IMR-90 (cell line): Measurements from ENCODE around the gene LILRA1. TPM values are rescaled to one million over a fixed set of nuclear protein-coding genes. Genes with fewer than 3 reads are reported as not detected.
"Not testable (repeated sequence)": the region's sequence is repeated elsewhere in the genome, so short reads cannot be mapped to it uniquely, and the experiment has no call there.

Experiments used
- ATAC-seq: fragments of 200-7000 bp; cut with Tn5 transposase; 2 replicates; pipeline ENCODE4 v1.9.1; 2020; ENCODE audit warnings: low read depth, mild to moderate bottlenecking, moderate library complexity
- BruUV-seq: library from RNA; stranded (reverse); fragments of 400-500 nt; replicated peaks from 2 replicates; lab custom pipeline; 2021; lab: Mats Ljungman, UMichigan
- CTCF ChIA-PET: fragments of 300-600 bp; formaldehyde crosslinking; extraction: SDS; loops from one replicate; lab custom pipeline; 2021; ENCODE audit warnings: antibody characterized with exemption; lab: Yijun Ruan, JAX
- POLR2A ChIA-PET: fragments of 300-600 bp; sonication (Branson Sonifier 250); formaldehyde crosslinking; loops from one replicate; lab custom pipeline; 2022; ENCODE audit warnings: antibody characterized with exemption; ENCODE audit not compliant: unreplicated experiment; lab: Charles Lee
- DNase-seq: peaks from one replicate; pipeline ENCODE4 v3.0.0; 2013
- H2AFZ ChIP-seq: replicated peaks from 2 replicates; pipeline ENCODE3; 2013; ENCODE audit warnings: low read length, mild to moderate bottlenecking; ENCODE audit not compliant: poor library complexity
- H2AK5ac ChIP-seq: 2 replicates; pipeline ENCODE4 v1.6.1; 2013; ENCODE audit warnings: low read depth, low read length, inconsistent platforms
- H2AK9ac ChIP-seq: replicated peaks from 2 replicates; pipeline ENCODE3; 2013; ENCODE audit warnings: mild to moderate bottlenecking, low read depth, low read length, moderate library complexity; ENCODE audit not compliant: poor library complexity
- H2BK120ac ChIP-seq: 2 replicates; pipeline ENCODE4 v1.6.1; 2013; ENCODE audit warnings: low read depth, low read length, inconsistent platforms
- H2BK15ac ChIP-seq: 3 replicates; pipeline ENCODE4 v1.6.1; 2013; ENCODE audit warnings: low read depth, low read length, inconsistent platforms
- H2BK20ac ChIP-seq: 2 replicates; pipeline ENCODE4 v1.6.1; 2013; ENCODE audit warnings: low read depth, mild to moderate bottlenecking, inconsistent platforms, low read length, moderate library complexity
- H2BK5ac ChIP-seq: 2 replicates; pipeline ENCODE4 v1.6.1; 2013; ENCODE audit warnings: mild to moderate bottlenecking, low read depth, low read length, inconsistent platforms; ENCODE audit not compliant: poor library complexity, severe bottlenecking
- H3K14ac ChIP-seq: replicated peaks from 2 replicates; pipeline ENCODE4 v1.6.1; 2013; ENCODE audit warnings: low read depth, low read length, inconsistent platforms
- H3K18ac ChIP-seq: 2 replicates; pipeline ENCODE4 v1.6.1; 2013; ENCODE audit warnings: low read depth, low read length, control low read depth
- H3K23ac ChIP-seq: 2 replicates; pipeline ENCODE4 v1.6.1; 2013; ENCODE audit warnings: low read depth, low read length, inconsistent platforms
- H3K27ac ChIP-seq: 2 replicates; pipeline ENCODE4 v1.5.1; 2013; ENCODE audit warnings: mild to moderate bottlenecking, control low read depth, low read length; ENCODE audit not compliant: insufficient read depth
- H3K27me3 ChIP-seq: 2 replicates; pipeline ENCODE4 v1.6.1; 2013; ENCODE audit warnings: low read length; ENCODE audit not compliant: control insufficient read depth, insufficient read depth
- H3K36me3 ChIP-seq: 2 replicates; pipeline ENCODE4 v1.6.1; 2013; ENCODE audit warnings: low read length, mixed read lengths; ENCODE audit not compliant: control insufficient read depth, insufficient read depth
- H3K4ac ChIP-seq: 2 replicates; pipeline ENCODE4 v1.6.1; 2013; ENCODE audit warnings: low read depth, low read length, inconsistent platforms
- H3K4me1 ChIP-seq: 2 replicates; pipeline ENCODE4 v1.6.1; 2013; ENCODE audit warnings: low read length, mixed read lengths; ENCODE audit not compliant: control insufficient read depth, insufficient read depth
- H3K4me2 ChIP-seq: 2 replicates; pipeline ENCODE4 v1.6.1; 2013; ENCODE audit warnings: low read depth, mild to moderate bottlenecking, control low read depth, low read length, moderate library complexity
- H3K4me3 ChIP-seq: 2 replicates; pipeline ENCODE4 v1.5.1; 2013; ENCODE audit warnings: low read depth, mild to moderate bottlenecking, control low read depth, low read length, moderate library complexity; ENCODE audit not compliant: insufficient read depth
- H3K56ac ChIP-seq: 2 replicates; pipeline ENCODE4 v1.6.1; 2013; ENCODE audit warnings: low read length, inconsistent platforms; ENCODE audit not compliant: insufficient read depth; ENCODE audit errors: extremely low read depth
- H3K79me1 ChIP-seq, 2 experiments: 2 replicates each; pipeline ENCODE4 v1.6.1; 2013; ENCODE audit warnings: low read length in 2 of 2, inconsistent platforms in 1 of 2, low read depth in 1 of 2
- H3K9ac ChIP-seq: 2 replicates; pipeline ENCODE4 v1.6.1; 2013; ENCODE audit warnings: low read depth, low read length, control low read depth
- H3K9me1 ChIP-seq: 2 replicates; pipeline ENCODE4 v1.6.1; 2013; ENCODE audit warnings: low read length, inconsistent platforms; ENCODE audit not compliant: insufficient read depth
- H3K9me3 ChIP-seq: 2 replicates; pipeline ENCODE4 v1.6.1; 2013; ENCODE audit warnings: low read length; ENCODE audit not compliant: control insufficient read depth, insufficient read depth
- H4K20me1 ChIP-seq: 2 replicates; pipeline ENCODE4 v1.6.1; 2013; ENCODE audit warnings: low read length, inconsistent platforms; ENCODE audit not compliant: insufficient read depth
- H4K5ac ChIP-seq: 2 replicates; pipeline ENCODE4 v1.6.1; 2013; ENCODE audit warnings: mild to moderate bottlenecking, low read depth, low read length, control low read depth
- H4K8ac ChIP-seq, 2 experiments: 2 replicates each; pipeline ENCODE4 v1.6.1; 2013; ENCODE audit warnings: low read depth in 2 of 2, low read length in 2 of 2, control low read depth in 1 of 2, inconsistent platforms in 1 of 2
- H4K91ac ChIP-seq: 2 replicates; pipeline ENCODE4 v1.6.1; 2013; ENCODE audit warnings: low read depth, low read length, inconsistent platforms; ENCODE audit not compliant: insufficient read depth
- CHD1 ChIP-seq: IDR thresholded peaks from 2 replicates; pipeline ENCODE4 v1.6.1; 2012; ENCODE audit warnings: low read depth, low read length, improper control_type of control experiment
- MAZ ChIP-seq: IDR thresholded peaks from 2 replicates; pipeline ENCODE4 v1.6.1; 2012; ENCODE audit warnings: low read depth, mild to moderate bottlenecking, low read length, improper control_type of control experiment, moderate library complexity, borderline replicate concordance
- RCOR1 ChIP-seq: IDR thresholded peaks from 2 replicates; pipeline ENCODE4 v1.6.1; 2012; ENCODE audit warnings: mild to moderate bottlenecking, low read length, improper control_type of control experiment; ENCODE audit not compliant: insufficient replicate concordance
- RFX5 ChIP-seq: IDR thresholded peaks from 2 replicates; pipeline ENCODE4 v1.8.0; 2012; ENCODE audit warnings: low read depth, mild to moderate bottlenecking, low read length, moderate library complexity
- WGBS, 2 experiments: methylation state at CpG; one replicate each; pipeline versions ENCODE4 v1.1.5 to v1.1.7; 2013; ENCODE audit warnings: missing lambda C conversion rate in 2 of 2; ENCODE audit not compliant: insufficient read length in 1 of 2; ENCODE audit errors: extremely low coverage in 2 of 2; 5-methylcytosine and 5-hydroxymethylcytosine counted together
- dilution Hi-C: fragments of 300-500 bp; cut with HindIII; formaldehyde crosslinking; loops from one replicate; pipeline ENCODE4 v1.14.3; 2018; ENCODE audit warnings: low sequenced_read_pairs; ENCODE audit not compliant: unreplicated experiment
- in situ Hi-C: fragments of 300-500 bp; cut with MboI; formaldehyde crosslinking; loops from 3 replicates; pipeline ENCODE4 v1.14.3; 2019; ENCODE audit warnings: low sequenced_read_pairs, inconsistent platforms, mixed read lengths
- intact Hi-C: fragments of 100-400 bp; cut with micrococcal nuclease; formaldehyde crosslinking; loops from 2 replicates; pipeline ENCODE4 v1.10.0; 2022
- polyA plus RNA-seq, 3 experiments: library from polyadenylated mRNA; depleted of rRNA; stranded (reverse); fragments of >200 nt; gene quantifications; 2 replicates each; pipeline ENCODE4 v1.2.3, GENCODE V29; 2012; ENCODE audit warnings: low replicate concordance in 1 of 3
- total RNA-seq: library from RNA; depleted of rRNA; stranded (reverse); fragments of >200 nt; gene quantifications from 2 replicates; pipeline ENCODE4 v1.2.3, GENCODE V29; 2012

The LILRA1 gene
- total and polyA plus RNA-seq, 2 of the 4 experiments (the other 2 are of a cell fraction), result not detected

DNA sequence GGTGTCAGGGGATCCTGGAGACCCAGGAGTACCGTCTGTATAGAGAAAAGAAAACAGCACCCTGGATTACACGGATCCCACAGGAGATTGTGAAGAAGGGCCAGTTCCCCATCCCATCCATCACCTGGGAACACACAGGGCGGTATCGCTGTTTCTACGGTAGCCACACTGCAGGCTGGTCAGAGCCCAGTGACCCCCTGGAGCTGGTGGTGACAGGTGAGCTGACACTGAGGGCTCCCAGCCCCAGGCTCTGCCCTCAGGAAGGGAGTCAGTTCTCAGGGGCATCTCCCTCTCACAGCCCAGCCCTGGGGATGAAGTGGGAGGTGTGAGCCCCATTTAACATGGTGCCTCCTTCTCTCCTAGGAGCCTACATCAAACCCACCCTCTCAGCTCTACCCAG, 1.3 kb downstream of the LILRA1 start:
- H3K9me1 ChIP-seq, result no peaks in the 10 kb centered on the region
- ChIA-PET POLR2A (no interaction called here), CTCF (no interaction called here)
- ATAC-seq, result no peak
- TF ChIP-seq RFX5 (no peak), CHD1 (no peak), MAZ (no peak), RCOR1 (no peak)
- H2BK5ac ChIP-seq, result no peak overlapping the region
- H3K14ac ChIP-seq, result no peak overlapping the region
- no TSS peak for BruUV-seq
- no peak overlapping the region for H3K9ac ChIP-seq
- H3K56ac ChIP-seq, result no peak overlapping the region
- no peak overlapping the region for H2AFZ ChIP-seq
- in situ Hi-C loops (no loop called here), dilution Hi-C loops (no loop called here), intact Hi-C loops (no loop called here)
- H3K23ac ChIP-seq, result no peak overlapping the region
- no peak overlapping the region for H2BK120ac ChIP-seq
- H3K27ac ChIP-seq, result no peak overlapping the region
- no peak overlapping the region for H4K5ac ChIP-seq
- H4K91ac ChIP-seq, result no peak overlapping the region
- no peaks in the 10 kb centered on the region for H3K36me3 ChIP-seq
- H2BK15ac ChIP-seq, result no peak overlapping the region
- H3K4me2 ChIP-seq, result no peak overlapping the region
- H3K4me3 ChIP-seq, result no peak overlapping the region
- no peaks in the 10 kb centered on the region for H3K27me3 ChIP-seq
- no peak for DNase-seq
- no peak overlapping the region for H2BK20ac ChIP-seq
- H4K20me1 ChIP-seq, result no peaks in the 10 kb centered on the region
- WGBS, 2 experiments, result no CpG with 5 or more reads among the region's 5 CpGs
- H3K9me3 ChIP-seq, result peaks cover 43% of the 10 kb centered on the region
- no peak overlapping the region for H3K18ac ChIP-seq
- no peaks in the 10 kb centered on the region for H3K79me1 ChIP-seq
- no peak overlapping the region for H2AK9ac ChIP-seq
- no peaks in the 10 kb centered on the region for H3K4me1 ChIP-seq
- no peak overlapping the region for H2AK5ac ChIP-seq
- H4K8ac ChIP-seq, result no peak overlapping the region
- no peak overlapping the region for H3K4ac ChIP-seq

DNA sequence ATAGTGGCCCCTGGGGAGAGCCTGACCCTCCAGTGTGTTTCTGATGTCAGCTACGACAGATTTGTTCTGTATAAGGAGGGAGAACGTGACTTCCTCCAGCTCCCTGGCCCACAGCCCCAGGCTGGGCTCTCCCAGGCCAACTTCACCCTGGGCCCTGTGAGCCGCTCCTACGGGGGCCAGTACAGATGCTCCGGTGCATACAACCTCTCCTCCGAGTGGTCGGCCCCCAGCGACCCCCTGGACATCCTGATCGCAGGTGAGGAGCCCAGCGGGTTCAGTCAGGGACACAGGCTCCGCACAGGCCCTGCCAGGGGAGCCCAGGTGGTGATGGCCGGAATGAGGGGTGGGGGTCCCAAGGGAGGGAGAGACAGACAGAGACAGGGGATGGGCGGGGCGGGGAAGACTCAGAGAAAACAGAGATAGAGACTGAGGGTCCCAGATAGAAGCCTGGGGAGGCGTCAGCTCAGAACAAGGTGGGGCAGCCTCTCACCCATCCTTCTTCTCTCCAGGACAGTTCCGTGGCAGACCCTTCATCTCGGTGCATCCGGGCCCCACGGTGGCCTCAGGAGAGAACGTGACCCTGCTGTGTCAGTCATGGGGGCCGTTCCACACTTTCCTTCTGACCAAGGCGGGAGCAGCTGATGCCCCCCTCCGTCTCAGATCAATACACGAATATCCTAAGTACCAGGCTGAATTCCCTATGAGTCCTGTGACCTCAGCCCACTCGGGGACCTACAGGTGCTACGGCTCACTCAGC, 2.4 kb downstream of the LILRA1 start:
- H2BK20ac ChIP-seq, H3K27me3 ChIP-seq, H2AFZ ChIP-seq, H3K56ac ChIP-seq, H3K27ac ChIP-seq, POLR2A ChIA-PET, intact Hi-C loops, H4K5ac ChIP-seq, H3K9me1 ChIP-seq, in situ Hi-C loops, H3K4me1 ChIP-seq, H2AK5ac ChIP-seq, ATAC-seq, H2BK15ac ChIP-seq, H2BK5ac ChIP-seq, H3K36me3 ChIP-seq, H3K4ac ChIP-seq, H3K79me1 ChIP-seq, H2BK120ac ChIP-seq, H2AK9ac ChIP-seq, H4K8ac ChIP-seq, dilution Hi-C loops, DNase-seq, H3K4me3 ChIP-seq, H3K9ac ChIP-seq, BruUV-seq, CTCF ChIA-PET, H3K18ac ChIP-seq, H3K14ac ChIP-seq, H3K4me2 ChIP-seq, H4K91ac ChIP-seq, H3K23ac ChIP-seq, H4K20me1 ChIP-seq: not testable (repeated sequence)
- H3K9me3 ChIP-seq, result peaks cover 45% of the 10 kb centered on the region
- 79% methylated on average over 11 of the region's 26 CpGs; no CpG with 5 or more reads in 1 of the 2 experiments for WGBS, 2 experiments
